Measurements from ENCODE around the gene RAD21L1.

DNA sequence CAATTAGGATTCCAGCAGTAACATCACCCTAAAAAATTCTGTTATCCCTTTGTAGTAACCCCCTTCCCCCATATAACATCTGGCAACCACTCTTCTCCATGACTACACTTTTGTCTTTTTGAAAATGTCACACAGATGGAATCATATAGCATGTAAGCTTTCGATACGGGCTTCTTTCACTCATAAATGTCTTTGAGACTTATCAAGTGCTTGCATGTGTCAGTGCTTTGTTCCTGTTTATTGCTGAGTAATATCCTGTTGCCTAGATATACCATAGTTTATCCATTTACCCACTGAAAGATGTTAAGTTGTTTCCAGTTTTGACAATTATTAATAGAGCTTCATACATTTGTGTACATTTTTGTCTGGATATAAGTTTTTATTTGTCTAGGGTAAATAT lies 29.8 kb downstream of the RAD21L1 start:
- TF ChIP-seq SUZ12 (IDR thresholded peaks at IDR 0.05; ENCODE audit: extremely low read depth, insufficient read depth, insufficient read length), result no peak
- TF ChIP-seq ZNF274 (IDR thresholded peaks at IDR 0.05; ENCODE audit: low read depth, low read length), result no peak

All from NT2/D1 (cell line).